A673 (cell line): ENCODE measurements around the gene CRYBG3.

Source experiments
- EZH2 ChIP-seq: fragments of 200-600 bp; sonication (generic); IDR thresholded peaks from 2 replicates; pipeline ENCODE4 v1.6.1; 2017; ENCODE audit warnings: borderline replicate concordance, low read depth, mild to moderate bottlenecking, mixed read lengths, antibody characterized with exemption, low read length; ENCODE audit not compliant: poor library complexity, severe bottlenecking
- TF ChIP-seq, protein P1 (sequence below): fragments of 300-800, 200-600 bp; sonication (generic); conservative IDR thresholded peaks from 2 replicates; pipeline ENCODE4 v1.5.1; 2017; ENCODE audit warnings: low read depth, mild to moderate bottlenecking, antibody characterized with exemption, low read length, moderate library complexity, mixed read lengths

DNA sequence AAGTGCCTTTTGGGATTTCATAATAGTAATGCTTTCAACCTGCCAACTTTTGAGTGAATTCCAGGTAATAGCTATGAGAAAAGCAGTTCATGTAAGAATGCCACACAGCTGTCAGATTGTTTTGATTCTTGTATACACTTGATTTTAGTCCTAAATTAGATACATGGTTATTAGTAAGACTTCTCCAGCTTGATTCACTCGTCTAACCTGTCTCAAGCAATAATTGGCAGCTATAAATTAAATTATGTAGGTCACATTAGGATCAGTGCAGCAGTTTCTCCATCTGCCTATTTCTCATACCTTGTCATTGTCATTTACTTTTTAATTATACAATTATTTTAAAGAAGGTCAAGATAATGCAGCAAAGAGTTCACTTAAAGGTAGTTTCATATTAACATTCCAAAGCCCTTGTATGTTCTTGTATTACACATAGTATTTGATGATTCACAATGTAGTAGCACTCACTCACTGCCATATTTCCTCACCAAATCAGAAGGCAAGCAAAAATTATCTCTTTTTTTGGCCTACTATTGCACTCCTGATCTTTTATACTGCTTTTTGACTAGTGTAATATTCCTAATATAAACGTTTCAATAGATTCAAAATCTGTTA lies 10.9 kb upstream of the CRYBG3 start:
- TF ChIP-seq, protein P1, sequence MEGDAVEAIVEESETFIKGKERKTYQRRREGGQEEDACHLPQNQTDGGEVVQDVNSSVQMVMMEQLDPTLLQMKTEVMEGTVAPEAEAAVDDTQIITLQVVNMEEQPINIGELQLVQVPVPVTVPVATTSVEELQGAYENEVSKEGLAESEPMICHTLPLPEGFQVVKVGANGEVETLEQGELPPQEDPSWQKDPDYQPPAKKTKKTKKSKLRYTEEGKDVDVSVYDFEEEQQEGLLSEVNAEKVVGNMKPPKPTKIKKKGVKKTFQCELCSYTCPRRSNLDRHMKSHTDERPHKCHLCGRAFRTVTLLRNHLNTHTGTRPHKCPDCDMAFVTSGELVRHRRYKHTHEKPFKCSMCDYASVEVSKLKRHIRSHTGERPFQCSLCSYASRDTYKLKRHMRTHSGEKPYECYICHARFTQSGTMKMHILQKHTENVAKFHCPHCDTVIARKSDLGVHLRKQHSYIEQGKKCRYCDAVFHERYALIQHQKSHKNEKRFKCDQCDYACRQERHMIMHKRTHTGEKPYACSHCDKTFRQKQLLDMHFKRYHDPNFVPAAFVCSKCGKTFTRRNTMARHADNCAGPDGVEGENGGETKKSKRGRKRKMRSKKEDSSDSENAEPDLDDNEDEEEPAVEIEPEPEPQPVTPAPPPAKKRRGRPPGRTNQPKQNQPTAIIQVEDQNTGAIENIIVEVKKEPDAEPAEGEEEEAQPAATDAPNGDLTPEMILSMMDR = no peak
- no peak for TF ChIP-seq EZH2
